Measurements from ENCODE around the gene TUBB2B. TPM values are rescaled to one million over a fixed set of nuclear protein-coding genes. Genes with fewer than 3 reads are reported as not detected.
"Not testable (repeated sequence)": the region's sequence is repeated elsewhere in the genome, so short reads cannot be mapped to it uniquely, and the experiment has no call there.

Gene TUBB2B
- total RNA-seq, 2 experiments from 2014 or later: not detected

GRCh38 chr6:3199382-3199781 lies 28.1 kb downstream of the TUBB2B start:
- Mint-ChIP-seq H3K27me3 (peaks cover 28% of the 10 kb centered on the region), H3K4me3 (no peak overlapping the region), H3K4me1 (no peaks in the 10 kb centered on the region), H3K9me3 (peaks cover 2% of the 10 kb centered on the region), H3K36me3 (ENCODE audit: low read depth) (no peaks in the 10 kb centered on the region), H3K27ac (no peak overlapping the region)
- POLR2A ChIA-PET: no interaction called here
- CTCF ChIA-PET: no interaction called here
- DNase-seq: no peak

GRCh38 chr6:3197734-3198133 lies 29.7 kb downstream of the TUBB2B start:
- H3K4me1 Mint-ChIP-seq; POLR2A ChIA-PET; H3K36me3 Mint-ChIP-seq (ENCODE audit: low read depth); H3K9me3 Mint-ChIP-seq; H3K4me3 Mint-ChIP-seq; H3K27ac Mint-ChIP-seq; CTCF ChIA-PET; DNase-seq: not testable (repeated sequence)
- peaks cover 18% of the 10 kb centered on the region for H3K27me3 Mint-ChIP-seq

GRCh38 chr6:3196770-3197169 lies 30.7 kb downstream of the TUBB2B start:
- peaks cover 2% of the 10 kb centered on the region for H3K9me3 Mint-ChIP-seq
- DNase-seq: no peak
- ChIA-PET CTCF (no interaction called here), POLR2A (no interaction called here)
- H3K36me3 Mint-ChIP-seq (ENCODE audit: low read depth): no peaks in the 10 kb centered on the region
- no peaks in the 10 kb centered on the region for H3K4me1 Mint-ChIP-seq
- H3K27me3 Mint-ChIP-seq: peaks cover 17% of the 10 kb centered on the region
- H3K27ac Mint-ChIP-seq: no peak overlapping the region
- H3K4me3 Mint-ChIP-seq: no peak overlapping the region

GRCh38 chr6:3195695-3196497 lies 31.6 kb downstream of the TUBB2B start:
- ChIA-PET POLR2A (no interaction called here), CTCF (no interaction called here)
- H3K27ac Mint-ChIP-seq: no peak overlapping the region

GRCh38 chr6:3195420-3195694 lies 32.1 kb downstream of the TUBB2B start:
- H3K36me3 Mint-ChIP-seq (ENCODE audit: low read depth): no peaks in the 10 kb centered on the region
- no peak for DNase-seq
- H3K4me3 Mint-ChIP-seq: no peak overlapping the region
- no peaks in the 10 kb centered on the region for H3K4me1 Mint-ChIP-seq
- ChIA-PET CTCF (no interaction called here), POLR2A (interaction anchor here (1.6 kb wide), 1 partner anchor 14 kb away, joined by 3 read pairs; no protein-coding TSS in a partner anchor)
- no peak overlapping the region for H3K27ac Mint-ChIP-seq
- peaks cover 2% of the 10 kb centered on the region for H3K9me3 Mint-ChIP-seq
- peaks cover 10% of the 10 kb centered on the region for H3K27me3 Mint-ChIP-seq

More at GRCh38 chr6:3195695-3196497, 31.6 kb downstream of the TUBB2B start:
- peaks cover 13% of the 10 kb centered on the region for H3K27me3 Mint-ChIP-seq
- no peaks in the 10 kb centered on the region for H3K36me3 Mint-ChIP-seq (ENCODE audit: low read depth)
- DNase-seq: no peak
- no peaks in the 10 kb centered on the region for H3K4me1 Mint-ChIP-seq
- H3K9me3 Mint-ChIP-seq: peaks cover 2% of the 10 kb centered on the region
- no peak overlapping the region for H3K4me3 Mint-ChIP-seq

GRCh38 chr6:3194535-3195419 lies 32.7 kb downstream of the TUBB2B start:
- H3K36me3 Mint-ChIP-seq (ENCODE audit: low read depth): no peaks in the 10 kb centered on the region
- no peak overlapping the region for H3K4me3 Mint-ChIP-seq
- CTCF ChIA-PET: no interaction called here
- H3K27me3 Mint-ChIP-seq: peaks cover 6% of the 10 kb centered on the region
- DNase-seq: no peak
- no peak overlapping the region for H3K27ac Mint-ChIP-seq
- H3K4me1 Mint-ChIP-seq: no peaks in the 10 kb centered on the region
- peaks cover 2% of the 10 kb centered on the region for H3K9me3 Mint-ChIP-seq
- POLR2A ChIA-PET: interaction anchor here (1.6 kb wide), 1 partner anchor 14 kb away, joined by 3 read pairs; no protein-coding TSS in a partner anchor

- CTCF ChIA-PET: interaction anchor here (0.5 kb wide), 1 partner anchor 23 kb away, joined by 5 read pairs; no protein-coding TSS in a partner anchor
- POLR2A ChIA-PET: no interaction called here
These were observed 34.2 kb downstream of the TUBB2B start for GRCh38 chr6:3193102-3193849.

GRCh38 chr6:3190779-3191178 lies 36.7 kb downstream of the TUBB2B start:
- no peaks in the 10 kb centered on the region for H3K4me1 Mint-ChIP-seq
- no peak overlapping the region for H3K4me3 Mint-ChIP-seq
- H3K36me3 Mint-ChIP-seq (ENCODE audit: low read depth): no peaks in the 10 kb centered on the region
- POLR2A ChIA-PET: no interaction called here
- no peak for DNase-seq
- CTCF ChIA-PET: interaction anchor here (0.5 kb wide), 1 partner anchor 64 kb away, joined by 3 read pairs; no protein-coding TSS in a partner anchor
- H3K27ac Mint-ChIP-seq: no peak overlapping the region
- no peaks in the 10 kb centered on the region for H3K9me3 Mint-ChIP-seq
- peaks cover 18% of the 10 kb centered on the region for H3K27me3 Mint-ChIP-seq

More at GRCh38 chr6:3193102-3193849, 34.2 kb downstream of the TUBB2B start:
- H3K27ac Mint-ChIP-seq: no peak overlapping the region
- no peaks in the 10 kb centered on the region for H3K36me3 Mint-ChIP-seq (ENCODE audit: low read depth)
- no peak for DNase-seq
- no peaks in the 10 kb centered on the region for H3K4me1 Mint-ChIP-seq
- H3K9me3 Mint-ChIP-seq: no peaks in the 10 kb centered on the region
- no peak overlapping the region for H3K4me3 Mint-ChIP-seq
- peaks cover 10% of the 10 kb centered on the region for H3K27me3 Mint-ChIP-seq

GRCh38 chr6:3190056-3190455 lies 37.4 kb downstream of the TUBB2B start:
- Mint-ChIP-seq H3K36me3 (ENCODE audit: low read depth) (no peaks in the 10 kb centered on the region), H3K4me1 (no peaks in the 10 kb centered on the region), H3K27me3 (peaks cover 24% of the 10 kb centered on the region), H3K27ac (no peak overlapping the region), H3K9me3 (no peaks in the 10 kb centered on the region), H3K4me3 (no peak overlapping the region)
- no peak for DNase-seq
- POLR2A ChIA-PET: no interaction called here
- CTCF ChIA-PET: interaction anchor here (0.5 kb wide), 1 partner anchor 63 kb away, joined by 3 read pairs; no protein-coding TSS in a partner anchor

GRCh38 chr6:3189192-3189591 lies 38.3 kb downstream of the TUBB2B start:
- H3K36me3 Mint-ChIP-seq (ENCODE audit: low read depth); CTCF ChIA-PET; DNase-seq: not testable (repeated sequence)

GRCh38 chr6:3188262-3188661 lies 39.2 kb downstream of the TUBB2B start:
- CTCF ChIA-PET: no interaction called here
- no peaks in the 10 kb centered on the region for H3K9me3 Mint-ChIP-seq
- H3K27ac Mint-ChIP-seq: no peak overlapping the region
- DNase-seq: no peak
- H3K27me3 Mint-ChIP-seq: peaks cover 33% of the 10 kb centered on the region
- POLR2A ChIA-PET: no interaction called here
- no peaks in the 10 kb centered on the region for H3K4me1 Mint-ChIP-seq
- H3K36me3 Mint-ChIP-seq (ENCODE audit: low read depth): no peaks in the 10 kb centered on the region
- H3K4me3 Mint-ChIP-seq: no peak overlapping the region

More at GRCh38 chr6:3189192-3189591, 38.3 kb downstream of the TUBB2B start:
- H3K27ac Mint-ChIP-seq, H3K9me3 Mint-ChIP-seq, H3K4me1 Mint-ChIP-seq, H3K4me3 Mint-ChIP-seq, POLR2A ChIA-PET: not testable (repeated sequence)
- peaks cover 30% of the 10 kb centered on the region for H3K27me3 Mint-ChIP-seq

- Mint-ChIP-seq H3K9me3 (no peaks in the 10 kb centered on the region), H3K36me3 (ENCODE audit: low read depth) (no peaks in the 10 kb centered on the region), H3K4me3 (no peak overlapping the region), H3K27ac (no peak overlapping the region), H3K4me1 (no peaks in the 10 kb centered on the region), H3K27me3 (peaks cover 33% of the 10 kb centered on the region)
- CTCF ChIA-PET: no interaction called here
- DNase-seq: no peak
- POLR2A ChIA-PET: no interaction called here
These were observed 40.5 kb downstream of the TUBB2B start for GRCh38 chr6:3186974-3187382.

GRCh38 chr6:3183066-3183465 lies 44.4 kb downstream of the TUBB2B start:
- ChIA-PET CTCF (interaction anchor here (1.5 kb wide), 1 partner anchor 68 kb away, joined by 7 read pairs; no protein-coding TSS in a partner anchor), POLR2A (no interaction called here)
- Mint-ChIP-seq H3K27ac (no peak overlapping the region), H3K9me3 (no peaks in the 10 kb centered on the region), H3K4me1 (no peaks in the 10 kb centered on the region), H3K4me3 (no peak overlapping the region), H3K27me3 (peaks cover 25% of the 10 kb centered on the region), H3K36me3 (ENCODE audit: low read depth) (no peaks in the 10 kb centered on the region)
- no peak for DNase-seq
